HG03066 (cell line): Measurements from ENCODE around the gene UGT1A5.

ENCODE experiments used
- ATAC-seq: cut with Tn5 transposase; IDR thresholded peaks from one replicate; pipeline ENCODE4 v1.9.1; 2021; ENCODE audit warnings: low read depth; ENCODE audit not compliant: unreplicated experiment

UGT1A5 gene

GRCh38 chr2:233821196-233821595 is 108.5 kb downstream of the UGT1A5 start:
- no peak for ATAC-seq

- no peak for ATAC-seq
Observed at GRCh38 chr2:233821709-233822100, 109.0 kb downstream of the UGT1A5 start.

- ATAC-seq = no peak
Observed at GRCh38 chr2:233822101-233822771, 109.5 kb downstream of the UGT1A5 start.
